GM21381 (cell line): Measurements from ENCODE around the gene ZNF22.

Experiments used
- ATAC-seq: cut with Tn5 transposase; IDR thresholded peaks from one replicate; pipeline ENCODE4 v1.9.1; 2021; ENCODE audit warnings: mild to moderate bottlenecking, moderate library complexity; ENCODE audit not compliant: unreplicated experiment

Gene ZNF22

GRCh38 chr10:44989597-44990301 is 11.0 kb upstream of the ZNF22 start:
- no peak for ATAC-seq

- ATAC-seq: no peak
Measured at GRCh38 chr10:44990302-44990655, 10.4 kb upstream of the ZNF22 start.

- no peak for ATAC-seq
Measured at GRCh38 chr10:44990965-44991364, 9.8 kb upstream of the ZNF22 start.

GRCh38 chr10:44991571-44991970 is 9.2 kb upstream of the ZNF22 start:
- ATAC-seq: no peak

- no peak for ATAC-seq
Measured at GRCh38 chr10:44992070-44992731, 8.5 kb upstream of the ZNF22 start.

GRCh38 chr10:44992732-44993225 is 7.9 kb upstream of the ZNF22 start:
- no peak for ATAC-seq

- no peak for ATAC-seq
Measured at GRCh38 chr10:44993226-44993921, 7.3 kb upstream of the ZNF22 start.

- no peak for ATAC-seq
Measured at GRCh38 chr10:44993922-44994751, 6.6 kb upstream of the ZNF22 start.

GRCh38 chr10:44994752-44995530 is 5.8 kb upstream of the ZNF22 start:
- ATAC-seq: no peak

- ATAC-seq: no peak
Measured at GRCh38 chr10:44995581-44995913, 5.2 kb upstream of the ZNF22 start.

GRCh38 chr10:44995914-44996669 is 4.6 kb upstream of the ZNF22 start:
- ATAC-seq: no peak

- no peak for ATAC-seq
Measured at GRCh38 chr10:44997105-44997748, 3.5 kb upstream of the ZNF22 start.

GRCh38 chr10:44998146-44998631 is 2.5 kb upstream of the ZNF22 start:
- ATAC-seq: no peak

GRCh38 chr10:45000138-45000751 is 478 bp upstream of the ZNF22 start:
- no peak for ATAC-seq

GRCh38 chr10:45001381-45002148 is 842 bp downstream of the ZNF22 start:
- ATAC-seq: peak; percentile 68

GRCh38 chr10:45003432-45004000 is 2.8 kb downstream of the ZNF22 start:
- ATAC-seq: no peak

- no peak for ATAC-seq
Measured at GRCh38 chr10:45004661-45005060, 3.9 kb downstream of the ZNF22 start.

GRCh38 chr10:45005284-45005683 is 4.6 kb downstream of the ZNF22 start:
- no peak for ATAC-seq
